Activated CD8-positive, alpha-beta memory T cell treated with anti-CD3 and anti-CD28 coated beads for 4 hours (primary cell): ENCODE measurements around the gene CENPX.
"Not testable (repeated sequence)": the region's sequence is repeated elsewhere in the genome, so short reads cannot be mapped to it uniquely, and the experiment has no call there.

Source experiments
- DNase-seq, 2 donors: peaks; one replicate each; pipeline ENCODE4 v3.0.0-alpha.2; 2020; ENCODE audit warnings: low read depth in 2 of 2

The CENPX gene

GRCh38 chr17:82039695-82040299 is 17.1 kb upstream of the CENPX start:
- no peak for DNase-seq

GRCh38 chr17:82038796-82039409 is 16.2 kb upstream of the CENPX start:
- not testable (repeated sequence) for DNase-seq

- DNase-seq = no peak
Observed at GRCh38 chr17:82037889-82038195, 15.2 kb upstream of the CENPX start.

- peak; percentile 84 to 86 for DNase-seq
Observed at GRCh38 chr17:82037092-82037888, 14.6 kb upstream of the CENPX start, which contains the start of gene DCXR. Gene DCXR, minus strand, starts transcription at chr17:82037697. Its CDS starts 15 bp downstream, at chr17:82037682.

- no peak for DNase-seq
Observed at GRCh38 chr17:82036634-82037091, 14.0 kb upstream of the CENPX start.

- no peak for DNase-seq
Observed at GRCh38 chr17:82035956-82036633, 13.4 kb upstream of the CENPX start.

- DNase-seq = no peak
Observed at GRCh38 chr17:82035488-82035887, 12.8 kb upstream of the CENPX start.

- DNase-seq = no peak
Observed at GRCh38 chr17:82034371-82035011, 11.8 kb upstream of the CENPX start.

GRCh38 chr17:82033359-82034085 is 10.8 kb upstream of the CENPX start:
- DNase-seq = no peak

GRCh38 chr17:82031885-82032627 is 9.4 kb upstream of the CENPX start:
- DNase-seq = no peak

- DNase-seq = no peak
Observed at GRCh38 chr17:82031303-82031884, 8.7 kb upstream of the CENPX start, which contains the start of gene RAC3. Gene RAC3, plus strand, starts transcription at chr17:82031678. Its CDS starts 84 bp downstream, at chr17:82031762.

GRCh38 chr17:82030470-82031302 is 8.0 kb upstream of the CENPX start:
- peak; percentile 56 to 62 for DNase-seq

- no peak for DNase-seq
Observed at GRCh38 chr17:82029990-82030469, 7.4 kb upstream of the CENPX start.

GRCh38 chr17:82029391-82029790 is 6.7 kb upstream of the CENPX start:
- DNase-seq = no peak

- no peak for DNase-seq
Observed at GRCh38 chr17:82028966-82029365, 6.3 kb upstream of the CENPX start.

- DNase-seq = no peak
Observed at GRCh38 chr17:82028246-82028645, 5.6 kb upstream of the CENPX start.

GRCh38 chr17:82025401-82026107 is 2.9 kb upstream of the CENPX start:
- DNase-seq = no peak

- no peak for DNase-seq
Observed at GRCh38 chr17:82024859-82025258, 2.2 kb upstream of the CENPX start.
